IMR-90 (cell line): ENCODE results near the gene SGCA. TPM values are rescaled to one million over a fixed set of nuclear protein-coding genes. Genes with fewer than 3 reads are reported as not detected.

Source experiments
- ATAC-seq: fragments of 200-7000 bp; cut with Tn5 transposase; 2 replicates; pipeline ENCODE4 v1.9.1; 2020; ENCODE audit warnings: low read depth, mild to moderate bottlenecking, moderate library complexity
- BruUV-seq: library from RNA; stranded (reverse); fragments of 400-500 nt; replicated peaks from 2 replicates; lab custom pipeline; 2021; lab: Mats Ljungman, UMichigan
- CTCF ChIA-PET: fragments of 300-600 bp; formaldehyde crosslinking; extraction: SDS; loops from one replicate; lab custom pipeline; 2021; ENCODE audit warnings: antibody characterized with exemption; lab: Yijun Ruan, JAX
- POLR2A ChIA-PET: fragments of 300-600 bp; sonication (Branson Sonifier 250); formaldehyde crosslinking; loops from one replicate; lab custom pipeline; 2022; ENCODE audit warnings: antibody characterized with exemption; ENCODE audit not compliant: unreplicated experiment; lab: Charles Lee
- DNase-seq: peaks from one replicate; pipeline ENCODE4 v3.0.0; 2013
- H2AFZ ChIP-seq: replicated peaks from 2 replicates; pipeline ENCODE3; 2013; ENCODE audit warnings: low read length, mild to moderate bottlenecking; ENCODE audit not compliant: poor library complexity
- H2AK5ac ChIP-seq: 2 replicates; pipeline ENCODE4 v1.6.1; 2013; ENCODE audit warnings: low read depth, low read length, inconsistent platforms
- H2AK9ac ChIP-seq: replicated peaks from 2 replicates; pipeline ENCODE3; 2013; ENCODE audit warnings: mild to moderate bottlenecking, low read depth, low read length, moderate library complexity; ENCODE audit not compliant: poor library complexity
- H2BK120ac ChIP-seq: 2 replicates; pipeline ENCODE4 v1.6.1; 2013; ENCODE audit warnings: low read depth, low read length, inconsistent platforms
- H2BK15ac ChIP-seq: 3 replicates; pipeline ENCODE4 v1.6.1; 2013; ENCODE audit warnings: low read depth, low read length, inconsistent platforms
- H2BK20ac ChIP-seq: 2 replicates; pipeline ENCODE4 v1.6.1; 2013; ENCODE audit warnings: low read depth, mild to moderate bottlenecking, inconsistent platforms, low read length, moderate library complexity
- H2BK5ac ChIP-seq: 2 replicates; pipeline ENCODE4 v1.6.1; 2013; ENCODE audit warnings: mild to moderate bottlenecking, low read depth, low read length, inconsistent platforms; ENCODE audit not compliant: poor library complexity, severe bottlenecking
- H3K14ac ChIP-seq: replicated peaks from 2 replicates; pipeline ENCODE4 v1.6.1; 2013; ENCODE audit warnings: low read depth, low read length, inconsistent platforms
- H3K18ac ChIP-seq: 2 replicates; pipeline ENCODE4 v1.6.1; 2013; ENCODE audit warnings: low read depth, low read length, control low read depth
- H3K23ac ChIP-seq: 2 replicates; pipeline ENCODE4 v1.6.1; 2013; ENCODE audit warnings: low read depth, low read length, inconsistent platforms
- H3K27ac ChIP-seq: 2 replicates; pipeline ENCODE4 v1.5.1; 2013; ENCODE audit warnings: mild to moderate bottlenecking, control low read depth, low read length; ENCODE audit not compliant: insufficient read depth
- H3K27me3 ChIP-seq: 2 replicates; pipeline ENCODE4 v1.6.1; 2013; ENCODE audit warnings: low read length; ENCODE audit not compliant: control insufficient read depth, insufficient read depth
- H3K36me3 ChIP-seq: 2 replicates; pipeline ENCODE4 v1.6.1; 2013; ENCODE audit warnings: low read length, mixed read lengths; ENCODE audit not compliant: control insufficient read depth, insufficient read depth
- H3K4ac ChIP-seq: 2 replicates; pipeline ENCODE4 v1.6.1; 2013; ENCODE audit warnings: low read depth, low read length, inconsistent platforms
- H3K4me1 ChIP-seq: 2 replicates; pipeline ENCODE4 v1.6.1; 2013; ENCODE audit warnings: low read length, mixed read lengths; ENCODE audit not compliant: control insufficient read depth, insufficient read depth
- H3K4me2 ChIP-seq: 2 replicates; pipeline ENCODE4 v1.6.1; 2013; ENCODE audit warnings: low read depth, mild to moderate bottlenecking, control low read depth, low read length, moderate library complexity
- H3K4me3 ChIP-seq: 2 replicates; pipeline ENCODE4 v1.5.1; 2013; ENCODE audit warnings: low read depth, mild to moderate bottlenecking, control low read depth, low read length, moderate library complexity; ENCODE audit not compliant: insufficient read depth
- H3K56ac ChIP-seq: 2 replicates; pipeline ENCODE4 v1.6.1; 2013; ENCODE audit warnings: low read length, inconsistent platforms; ENCODE audit not compliant: insufficient read depth; ENCODE audit errors: extremely low read depth
- H3K79me1 ChIP-seq, 2 experiments: 2 replicates each; pipeline ENCODE4 v1.6.1; 2013; ENCODE audit warnings: low read length in 2 of 2, inconsistent platforms in 1 of 2, low read depth in 1 of 2
- H3K9ac ChIP-seq: 2 replicates; pipeline ENCODE4 v1.6.1; 2013; ENCODE audit warnings: low read depth, low read length, control low read depth
- H3K9me1 ChIP-seq: 2 replicates; pipeline ENCODE4 v1.6.1; 2013; ENCODE audit warnings: low read length, inconsistent platforms; ENCODE audit not compliant: insufficient read depth
- H3K9me3 ChIP-seq: 2 replicates; pipeline ENCODE4 v1.6.1; 2013; ENCODE audit warnings: low read length; ENCODE audit not compliant: control insufficient read depth, insufficient read depth
- H4K20me1 ChIP-seq: 2 replicates; pipeline ENCODE4 v1.6.1; 2013; ENCODE audit warnings: low read length, inconsistent platforms; ENCODE audit not compliant: insufficient read depth
- H4K5ac ChIP-seq: 2 replicates; pipeline ENCODE4 v1.6.1; 2013; ENCODE audit warnings: mild to moderate bottlenecking, low read depth, low read length, control low read depth
- H4K8ac ChIP-seq, 2 experiments: 2 replicates each; pipeline ENCODE4 v1.6.1; 2013; ENCODE audit warnings: low read depth in 2 of 2, low read length in 2 of 2, control low read depth in 1 of 2, inconsistent platforms in 1 of 2
- H4K91ac ChIP-seq: 2 replicates; pipeline ENCODE4 v1.6.1; 2013; ENCODE audit warnings: low read depth, low read length, inconsistent platforms; ENCODE audit not compliant: insufficient read depth
- BHLHE40 ChIP-seq: fragments of 150-350 bp; IDR thresholded peaks from 2 replicates; pipeline ENCODE4 v1.6.1; 2016; ENCODE audit warnings: mild to moderate bottlenecking, low read depth, low read length
- CEBPB ChIP-seq: IDR thresholded peaks from 2 replicates; pipeline ENCODE4 v1.6.1; 2012; ENCODE audit warnings: low read depth, low read length, improper control_type of control experiment
- CHD1 ChIP-seq: IDR thresholded peaks from 2 replicates; pipeline ENCODE4 v1.6.1; 2012; ENCODE audit warnings: low read depth, low read length, improper control_type of control experiment
- FOS ChIP-seq: fragments of 150-350 bp; IDR thresholded peaks from 2 replicates; pipeline ENCODE4 v1.6.1; 2016; ENCODE audit warnings: low read depth, low read length
- MAFK ChIP-seq: IDR thresholded peaks from 2 replicates; pipeline ENCODE4 v1.6.1; 2012; ENCODE audit warnings: low read depth, low read length, improper control_type of control experiment
- MAZ ChIP-seq: IDR thresholded peaks from 2 replicates; pipeline ENCODE4 v1.6.1; 2012; ENCODE audit warnings: low read depth, mild to moderate bottlenecking, low read length, improper control_type of control experiment, moderate library complexity, borderline replicate concordance
- MXI1 ChIP-seq: IDR thresholded peaks from 2 replicates; pipeline ENCODE4 v1.6.1; 2012; ENCODE audit warnings: low read depth, mild to moderate bottlenecking, low read length, moderate library complexity, borderline replicate concordance
- NFE2L2 ChIP-seq: fragments of 150-350 bp; IDR thresholded peaks from 2 replicates; pipeline ENCODE4 v1.6.1; 2016; ENCODE audit warnings: low read depth, mild to moderate bottlenecking, low read length
- POLR2A ChIP-seq: IDR thresholded peaks from 2 replicates; pipeline ENCODE4 v1.6.1; 2012; ENCODE audit warnings: mild to moderate bottlenecking, low read depth, low read length
- RAD21 ChIP-seq: IDR thresholded peaks from 2 replicates; pipeline ENCODE4 v1.6.1; 2012; ENCODE audit warnings: low read length, improper control_type of control experiment
- RCOR1 ChIP-seq: IDR thresholded peaks from 2 replicates; pipeline ENCODE4 v1.6.1; 2012; ENCODE audit warnings: mild to moderate bottlenecking, low read length, improper control_type of control experiment; ENCODE audit not compliant: insufficient replicate concordance
- RFX5 ChIP-seq: IDR thresholded peaks from 2 replicates; pipeline ENCODE4 v1.8.0; 2012; ENCODE audit warnings: low read depth, mild to moderate bottlenecking, low read length, moderate library complexity
- SMC3 ChIP-seq: fragments of 150-350 bp; IDR thresholded peaks from 2 replicates; pipeline ENCODE4 v1.6.1; 2016; ENCODE audit warnings: low read depth, mild to moderate bottlenecking, antibody characterized with exemption, low read length, moderate library complexity
- WGBS, 2 experiments: methylation state at CpG; one replicate each; pipeline versions ENCODE4 v1.1.5 to v1.1.7; 2013; ENCODE audit warnings: missing lambda C conversion rate in 2 of 2; ENCODE audit not compliant: insufficient read length in 1 of 2; ENCODE audit errors: extremely low coverage in 2 of 2; 5-methylcytosine and 5-hydroxymethylcytosine counted together
- dilution Hi-C: fragments of 300-500 bp; cut with HindIII; formaldehyde crosslinking; loops from one replicate; pipeline ENCODE4 v1.14.3; 2018; ENCODE audit warnings: low sequenced_read_pairs; ENCODE audit not compliant: unreplicated experiment
- in situ Hi-C: fragments of 300-500 bp; cut with MboI; formaldehyde crosslinking; loops from 3 replicates; pipeline ENCODE4 v1.14.3; 2019; ENCODE audit warnings: low sequenced_read_pairs, inconsistent platforms, mixed read lengths
- intact Hi-C: fragments of 100-400 bp; cut with micrococcal nuclease; formaldehyde crosslinking; loops from 2 replicates; pipeline ENCODE4 v1.10.0; 2022
- polyA plus RNA-seq, 3 experiments: library from polyadenylated mRNA; depleted of rRNA; stranded (reverse); fragments of >200 nt; gene quantifications; 2 replicates each; pipeline ENCODE4 v1.2.3, GENCODE V29; 2012; ENCODE audit warnings: low replicate concordance in 1 of 3
- total RNA-seq: library from RNA; depleted of rRNA; stranded (reverse); fragments of >200 nt; gene quantifications from 2 replicates; pipeline ENCODE4 v1.2.3, GENCODE V29; 2012
- TF ChIP-seq, protein P1 (sequence below): fragments of 150-350 bp; IDR thresholded peaks from 2 replicates; pipeline ENCODE4 v1.6.1; 2017; ENCODE audit warnings: mild to moderate bottlenecking, antibody characterized with exemption, low read length, low read depth
- TF ChIP-seq, protein P2 (sequence below): fragments of 150-350 bp; IDR thresholded peaks from 2 replicates; pipeline ENCODE4 v1.6.1; 2016; ENCODE audit warnings: low read depth, mild to moderate bottlenecking, low read length, moderate library complexity, borderline replicate concordance

The SGCA gene
- total and polyA plus RNA-seq, 2 of the 4 experiments (the other 2 are of a cell fraction) = 0.19 TPM; not detected in 1

- ChIA-PET CTCF (no interaction called here), POLR2A (no interaction called here)
- no peak for ATAC-seq
- Histone ChIP-seq H3K9me3 (no peaks in the 10 kb centered on the region), H4K5ac (no peak overlapping the region), H3K27me3 (no peaks in the 10 kb centered on the region), H3K14ac (0 out of 2 replicates have a peak overlapping the region, but pooled peaks have one; percentile 16), H2AK9ac (no peak overlapping the region), H3K4me2 (no peak overlapping the region), H4K20me1 (no peaks in the 10 kb centered on the region), H3K23ac (no peak overlapping the region), H4K91ac (no peak overlapping the region), H3K36me3 (peaks cover 15% of the 10 kb centered on the region; the same call in 1 of the 2 replicates), H3K9me1 (peaks cover 6% of the 10 kb centered on the region), H3K4me1 (peaks cover 2% of the 10 kb centered on the region), H2AK5ac (no peak overlapping the region), H3K9ac (no peak overlapping the region), H2AFZ (no peak overlapping the region), H2BK120ac (no peak overlapping the region), H3K4me3 (no peak overlapping the region), H3K27ac (no peak overlapping the region), H2BK15ac (no peak overlapping the region), H2BK20ac (no peak overlapping the region), H4K8ac (no peak overlapping the region), H3K18ac (no peak overlapping the region), H3K79me1 (no peaks in the 10 kb centered on the region), H3K56ac (no peak overlapping the region), H2BK5ac (no peak overlapping the region), H3K4ac (no peak overlapping the region)
- 89% methylated on average over 19 of the region's 23 CpGs; no CpG with 5 or more reads in 1 of the 2 experiments for WGBS, 2 experiments
- no peak for DNase-seq
- no peak for TF ChIP-seq MXI1
- no peak for TF ChIP-seq CHD1
- TF ChIP-seq CEBPB = no peak
- TF ChIP-seq MAFK = no peak
- TF ChIP-seq RCOR1 = no peak
- no peak for TF ChIP-seq RAD21
- TF ChIP-seq, protein P1, sequence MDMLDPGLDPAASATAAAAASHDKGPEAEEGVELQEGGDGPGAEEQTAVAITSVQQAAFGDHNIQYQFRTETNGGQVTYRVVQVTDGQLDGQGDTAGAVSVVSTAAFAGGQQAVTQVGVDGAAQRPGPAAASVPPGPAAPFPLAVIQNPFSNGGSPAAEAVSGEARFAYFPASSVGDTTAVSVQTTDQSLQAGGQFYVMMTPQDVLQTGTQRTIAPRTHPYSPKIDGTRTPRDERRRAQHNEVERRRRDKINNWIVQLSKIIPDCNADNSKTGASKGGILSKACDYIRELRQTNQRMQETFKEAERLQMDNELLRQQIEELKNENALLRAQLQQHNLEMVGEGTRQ = no peak
- TF ChIP-seq, protein P2, sequence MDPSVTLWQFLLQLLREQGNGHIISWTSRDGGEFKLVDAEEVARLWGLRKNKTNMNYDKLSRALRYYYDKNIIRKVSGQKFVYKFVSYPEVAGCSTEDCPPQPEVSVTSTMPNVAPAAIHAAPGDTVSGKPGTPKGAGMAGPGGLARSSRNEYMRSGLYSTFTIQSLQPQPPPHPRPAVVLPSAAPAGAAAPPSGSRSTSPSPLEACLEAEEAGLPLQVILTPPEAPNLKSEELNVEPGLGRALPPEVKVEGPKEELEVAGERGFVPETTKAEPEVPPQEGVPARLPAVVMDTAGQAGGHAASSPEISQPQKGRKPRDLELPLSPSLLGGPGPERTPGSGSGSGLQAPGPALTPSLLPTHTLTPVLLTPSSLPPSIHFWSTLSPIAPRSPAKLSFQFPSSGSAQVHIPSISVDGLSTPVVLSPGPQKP = no peak
- TF ChIP-seq FOS = no peak
- no peak for TF ChIP-seq SMC3
- TF ChIP-seq NFE2L2 = no peak
- no peak for TF ChIP-seq RFX5
- TF ChIP-seq BHLHE40 = no peak
- TF ChIP-seq MAZ = no peak
- TF ChIP-seq POLR2A = no peak
- no TSS peak for BruUV-seq
- intact Hi-C loops (no loop called here), in situ Hi-C loops (no loop called here), dilution Hi-C loops (no loop called here)
Measured at GRCh38 chr17:50118076-50118827, 47.6 kb upstream of the SGCA start.
